Activated naive CD8-positive, alpha-beta T cell treated with anti-CD3 and anti-CD28 coated beads, Interleukin-2, amount 50 U/mL, for 24 hours (primary cell): ENCODE data around the gene DTX3.
A peak's percentile ranks its signal among the peaks of the same experiment; 100 is the strongest.
"Not testable (repeated sequence)": the region's sequence is repeated elsewhere in the genome, so short reads cannot be mapped to it uniquely, and the experiment has no call there.

Source experiments
- ATAC-seq: fragments of 150-1000 bp; cut with Tn5 transposase; one replicate; pipeline ENCODE4 v1.10.0; 2021
- DNase-seq: peaks from one replicate; pipeline ENCODE4 v3.0.0; 2021
- H3K27ac Mint-ChIP-seq: one replicate; pipeline ENCODE4 v1.8.0; 2021; ENCODE audit warnings: mild to moderate bottlenecking, mixed read lengths
- H3K27me3 Mint-ChIP-seq: one replicate; pipeline ENCODE4 v1.8.0; 2021; ENCODE audit warnings: mixed read lengths
- H3K36me3 Mint-ChIP-seq: one replicate; pipeline ENCODE4 v1.8.0; 2021; ENCODE audit warnings: low read depth, mixed read lengths
- H3K4me1 Mint-ChIP-seq: one replicate; pipeline ENCODE4 v1.8.0; 2021; ENCODE audit warnings: mixed read lengths
- H3K4me3 Mint-ChIP-seq: one replicate; pipeline ENCODE4 v1.8.0; 2021; ENCODE audit warnings: mild to moderate bottlenecking, moderate library complexity, mixed read lengths
- H3K9me3 Mint-ChIP-seq: one replicate; pipeline ENCODE4 v1.8.0; 2021; ENCODE audit warnings: mixed read lengths

Gene DTX3

GRCh38 chr12:57577981-57578758, 26.5 kb upstream of the DTX3 start:
- Mint-ChIP-seq H3K4me1 (no peaks in the 10 kb centered on the region), H3K36me3 (no peaks in the 10 kb centered on the region)
- DNase-seq = no peak

GRCh38 chr12:57579011-57579410, 25.6 kb upstream of the DTX3 start:
- Mint-ChIP-seq H3K4me3 (no peak overlapping the region), H3K27ac (no peak overlapping the region), H3K4me1 (no peaks in the 10 kb centered on the region), H3K9me3 (no peaks in the 10 kb centered on the region), H3K36me3 (no peaks in the 10 kb centered on the region), H3K27me3 (peaks cover 3% of the 10 kb centered on the region)
- no peak for ATAC-seq
- DNase-seq = no peak

More at GRCh38 chr12:57577981-57578758, 26.5 kb upstream of the DTX3 start:
- ATAC-seq = no peak
- Mint-ChIP-seq H3K9me3 (no peaks in the 10 kb centered on the region), H3K27me3 (peaks cover 2% of the 10 kb centered on the region), H3K27ac (no peak overlapping the region), H3K4me3 (no peak overlapping the region)

- H3K27me3 Mint-ChIP-seq = peaks cover 3% of the 10 kb centered on the region
- no peaks in the 10 kb centered on the region for H3K9me3 Mint-ChIP-seq
- no peak overlapping the region for H3K27ac Mint-ChIP-seq
- H3K4me3 Mint-ChIP-seq = no peak overlapping the region
- H3K4me1 Mint-ChIP-seq = no peaks in the 10 kb centered on the region
- DNase-seq (no peak), ATAC-seq (no peak)
- H3K36me3 Mint-ChIP-seq = no peaks in the 10 kb centered on the region
These were observed 24.8 kb upstream of the DTX3 start for GRCh38 chr12:57579677-57580465.

- DNase-seq = no peak
- H3K9me3 Mint-ChIP-seq = no peaks in the 10 kb centered on the region
- no peak overlapping the region for H3K27ac Mint-ChIP-seq
- H3K4me1 Mint-ChIP-seq = no peaks in the 10 kb centered on the region
- no peak for ATAC-seq
- H3K4me3 Mint-ChIP-seq = no peak overlapping the region
- H3K27me3 Mint-ChIP-seq = peaks cover 3% of the 10 kb centered on the region
- H3K36me3 Mint-ChIP-seq = no peaks in the 10 kb centered on the region
These were observed 24.2 kb upstream of the DTX3 start for GRCh38 chr12:57580466-57580795.

GRCh38 chr12:57581802-57582201, 22.8 kb upstream of the DTX3 start:
- Mint-ChIP-seq H3K27ac (no peak overlapping the region), H3K36me3 (no peaks in the 10 kb centered on the region), H3K4me3 (no peak overlapping the region), H3K27me3 (peaks cover 3% of the 10 kb centered on the region), H3K4me1 (no peaks in the 10 kb centered on the region), H3K9me3 (no peaks in the 10 kb centered on the region)
- ATAC-seq (no peak), DNase-seq (no peak)

- Mint-ChIP-seq H3K4me3 (no peak overlapping the region), H3K36me3 (no peaks in the 10 kb centered on the region), H3K27ac (no peak overlapping the region), H3K9me3 (no peaks in the 10 kb centered on the region), H3K27me3 (peaks cover 3% of the 10 kb centered on the region), H3K4me1 (no peaks in the 10 kb centered on the region)
- ATAC-seq (no peak), DNase-seq (no peak)
These were observed 22.2 kb upstream of the DTX3 start for GRCh38 chr12:57582440-57582839.

- H3K4me1 Mint-ChIP-seq = no peaks in the 10 kb centered on the region
- H3K27ac Mint-ChIP-seq = no peak overlapping the region
- H3K27me3 Mint-ChIP-seq = peaks cover 3% of the 10 kb centered on the region
- H3K36me3 Mint-ChIP-seq = no peaks in the 10 kb centered on the region
- peak; percentile 66 for DNase-seq
- H3K9me3 Mint-ChIP-seq = no peaks in the 10 kb centered on the region
- ATAC-seq = peak; percentile 99
- H3K4me3 Mint-ChIP-seq = no peak overlapping the region
These were observed 21.4 kb upstream of the DTX3 start for GRCh38 chr12:57583008-57583831.

GRCh38 chr12:57584050-57584449, 20.6 kb upstream of the DTX3 start:
- Mint-ChIP-seq H3K4me1 (no peaks in the 10 kb centered on the region), H3K27ac (no peak overlapping the region), H3K4me3 (no peak overlapping the region), H3K9me3 (no peaks in the 10 kb centered on the region), H3K27me3 (peaks cover 3% of the 10 kb centered on the region), H3K36me3 (no peaks in the 10 kb centered on the region)
- DNase-seq (no peak), ATAC-seq (no peak)

- ATAC-seq (no peak), DNase-seq (no peak)
- Mint-ChIP-seq H3K9me3 (no peaks in the 10 kb centered on the region), H3K27me3 (peaks cover 3% of the 10 kb centered on the region), H3K27ac (no peak overlapping the region), H3K4me1 (no peaks in the 10 kb centered on the region), H3K36me3 (no peaks in the 10 kb centered on the region), H3K4me3 (no peak overlapping the region)
These were observed 19.9 kb upstream of the DTX3 start for GRCh38 chr12:57584690-57585089.

- no peak overlapping the region for H3K27ac Mint-ChIP-seq
- H3K36me3 Mint-ChIP-seq = no peaks in the 10 kb centered on the region
- no peaks in the 10 kb centered on the region for H3K9me3 Mint-ChIP-seq
- ATAC-seq (no peak), DNase-seq (no peak)
- no peaks in the 10 kb centered on the region for H3K4me1 Mint-ChIP-seq
- H3K27me3 Mint-ChIP-seq = peaks cover 3% of the 10 kb centered on the region
- H3K4me3 Mint-ChIP-seq = no peak overlapping the region
These were observed 19.5 kb upstream of the DTX3 start for GRCh38 chr12:57585156-57585555.

- Mint-ChIP-seq H3K27me3 (peaks cover 3% of the 10 kb centered on the region), H3K27ac (no peak overlapping the region), H3K4me3 (no peak overlapping the region), H3K9me3 (no peaks in the 10 kb centered on the region), H3K36me3 (no peaks in the 10 kb centered on the region), H3K4me1 (peaks cover 6% of the 10 kb centered on the region)
- ATAC-seq (no peak), DNase-seq (no peak)
These were observed 18.5 kb upstream of the DTX3 start for GRCh38 chr12:57586128-57586527.

GRCh38 chr12:57586832-57587429, 17.7 kb upstream of the DTX3 start:
- ATAC-seq = no peak
- H3K4me3 Mint-ChIP-seq = no peak overlapping the region
- peaks cover 11% of the 10 kb centered on the region for H3K4me1 Mint-ChIP-seq
- peaks cover 3% of the 10 kb centered on the region for H3K27me3 Mint-ChIP-seq
- H3K36me3 Mint-ChIP-seq = no peaks in the 10 kb centered on the region
- DNase-seq = no peak
- no peak overlapping the region for H3K27ac Mint-ChIP-seq
- no peaks in the 10 kb centered on the region for H3K9me3 Mint-ChIP-seq

GRCh38 chr12:57588951-57589610, 15.5 kb upstream of the DTX3 start:
- not testable (repeated sequence) for H3K9me3 Mint-ChIP-seq, H3K27me3 Mint-ChIP-seq, DNase-seq, H3K4me3 Mint-ChIP-seq, H3K36me3 Mint-ChIP-seq, ATAC-seq, H3K27ac Mint-ChIP-seq
- peaks cover 22% of the 10 kb centered on the region for H3K4me1 Mint-ChIP-seq

GRCh38 chr12:57590479-57590863, 14.2 kb upstream of the DTX3 start:
- peaks cover 22% of the 10 kb centered on the region for H3K4me1 Mint-ChIP-seq
- no peaks in the 10 kb centered on the region for H3K9me3 Mint-ChIP-seq
- peak overlapping the region; percentile 75 for H3K27ac Mint-ChIP-seq
- DNase-seq (no peak), ATAC-seq (no peak)
- H3K4me3 Mint-ChIP-seq = peak overlapping the region; percentile 86
- H3K27me3 Mint-ChIP-seq = no peaks in the 10 kb centered on the region
- peaks cover 5% of the 10 kb centered on the region for H3K36me3 Mint-ChIP-seq
